Brain microvascular endothelial cell (primary cell): ENCODE results near the gene NRXN3.

Experiments used
- DNase-seq: peaks from one replicate; pipeline ENCODE4 v3.0.0-alpha.2; 2020
- H3K27ac ChIP-seq: fragments of 250-450 bp; sonication (Bioruptor Pico); 2 replicates; pipeline ENCODE4 v1.5.1; 2020; ENCODE audit warnings: mild to moderate bottlenecking, moderate library complexity
- H3K27me3 ChIP-seq: fragments of 250-450 bp; sonication (Bioruptor Pico); replicated peaks from 2 replicates; pipeline ENCODE4 v1.5.1; 2020; ENCODE audit warnings: mild to moderate bottlenecking
- H3K36me3 ChIP-seq: fragments of 250-450 bp; sonication (Bioruptor Pico); replicated peaks from 2 replicates; pipeline ENCODE4 v1.5.1; 2020; ENCODE audit warnings: mild to moderate bottlenecking
- H3K4me3 ChIP-seq: 2 replicates; pipeline ENCODE4 v1.5.1; 2011; ENCODE audit warnings: low read depth, mild to moderate bottlenecking, control low read depth, low read length, moderate library complexity
- in situ Hi-C: cut with HindIII; loops from 2 replicates; pipeline ENCODE4 v1.10.0; 2017; ENCODE audit warnings: low sequenced_read_pairs, low pct_ligation_motif_present
- TF ChIP-seq, protein P1 (sequence below): IDR thresholded peaks from 2 replicates; pipeline ENCODE4 v1.5.1; 2011; ENCODE audit warnings: low read depth, mild to moderate bottlenecking, moderate library complexity, low read length, control low read depth, inconsistent platforms; ENCODE audit errors: missing control alignments

NRXN3 gene

DNA sequence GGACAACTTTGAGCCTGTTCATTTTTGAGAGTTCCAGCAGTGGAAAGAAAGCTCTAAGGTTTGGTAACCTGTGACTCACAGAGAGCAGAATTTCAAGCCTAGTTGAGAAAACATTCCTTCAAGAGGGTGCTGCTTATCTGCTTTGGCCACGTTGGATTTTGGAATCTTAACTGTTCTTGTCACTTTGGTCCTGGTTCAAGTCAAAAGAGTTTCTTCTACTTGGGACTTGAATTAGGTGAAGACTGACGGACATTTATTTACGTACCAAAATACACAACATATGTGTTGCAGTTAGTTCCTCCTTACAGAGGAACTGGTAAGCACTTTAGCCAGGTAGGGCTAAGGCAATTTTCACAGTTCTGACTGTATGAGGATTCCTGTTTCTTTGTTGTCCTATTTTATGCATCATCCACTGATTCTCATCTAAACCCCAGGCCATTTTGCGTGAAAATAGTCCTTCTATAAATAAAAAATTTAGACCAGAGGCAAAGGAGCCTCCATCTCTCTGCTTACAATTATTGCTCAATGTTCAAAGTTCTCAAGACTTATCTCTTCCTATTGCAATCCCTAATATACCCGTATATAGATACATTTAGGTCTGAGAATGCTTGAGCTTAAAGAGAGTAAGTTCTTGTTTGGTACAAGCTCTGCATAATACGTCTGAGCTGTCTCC lies 1460.3 kb downstream of the NRXN3 start:
- no peaks in the 10 kb centered on the region for H3K27me3 ChIP-seq
- H3K4me3 ChIP-seq = no peak overlapping the region
- H3K27ac ChIP-seq = no peak overlapping the region
- no peaks in the 10 kb centered on the region for H3K36me3 ChIP-seq
- TF ChIP-seq, protein P1, sequence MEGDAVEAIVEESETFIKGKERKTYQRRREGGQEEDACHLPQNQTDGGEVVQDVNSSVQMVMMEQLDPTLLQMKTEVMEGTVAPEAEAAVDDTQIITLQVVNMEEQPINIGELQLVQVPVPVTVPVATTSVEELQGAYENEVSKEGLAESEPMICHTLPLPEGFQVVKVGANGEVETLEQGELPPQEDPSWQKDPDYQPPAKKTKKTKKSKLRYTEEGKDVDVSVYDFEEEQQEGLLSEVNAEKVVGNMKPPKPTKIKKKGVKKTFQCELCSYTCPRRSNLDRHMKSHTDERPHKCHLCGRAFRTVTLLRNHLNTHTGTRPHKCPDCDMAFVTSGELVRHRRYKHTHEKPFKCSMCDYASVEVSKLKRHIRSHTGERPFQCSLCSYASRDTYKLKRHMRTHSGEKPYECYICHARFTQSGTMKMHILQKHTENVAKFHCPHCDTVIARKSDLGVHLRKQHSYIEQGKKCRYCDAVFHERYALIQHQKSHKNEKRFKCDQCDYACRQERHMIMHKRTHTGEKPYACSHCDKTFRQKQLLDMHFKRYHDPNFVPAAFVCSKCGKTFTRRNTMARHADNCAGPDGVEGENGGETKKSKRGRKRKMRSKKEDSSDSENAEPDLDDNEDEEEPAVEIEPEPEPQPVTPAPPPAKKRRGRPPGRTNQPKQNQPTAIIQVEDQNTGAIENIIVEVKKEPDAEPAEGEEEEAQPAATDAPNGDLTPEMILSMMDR = no peak
- in situ Hi-C loops = no loop called here
- DNase-seq = no peak

DNA sequence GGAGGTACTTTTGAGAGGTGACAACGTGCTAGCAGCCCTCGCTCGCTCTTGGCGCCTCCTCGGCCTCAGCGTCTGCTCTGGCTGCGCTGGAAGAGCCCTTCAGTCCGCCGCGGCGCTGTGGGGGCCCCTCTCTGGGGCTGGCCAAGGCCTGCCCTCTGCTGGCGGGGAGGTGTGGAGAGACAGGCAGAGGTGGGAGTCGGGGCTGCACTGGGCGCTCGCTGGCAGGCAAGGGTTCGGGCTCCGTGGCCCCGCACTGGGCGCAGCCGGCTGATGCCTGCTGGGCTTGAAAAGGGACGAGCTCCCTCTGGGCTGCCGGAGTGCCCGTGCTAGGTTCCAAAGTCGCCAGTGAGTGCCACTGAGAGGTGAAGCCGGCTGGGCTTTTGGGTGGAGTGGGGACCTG lies 1461.1 kb downstream of the NRXN3 start:
- DNase-seq = no peak
- Histone ChIP-seq H3K4me3 (no peak overlapping the region), H3K27ac (no peak overlapping the region), H3K27me3 (no peaks in the 10 kb centered on the region), H3K36me3 (no peaks in the 10 kb centered on the region)
- in situ Hi-C loops = no loop called here
- TF ChIP-seq, protein P1 = no peak

DNA sequence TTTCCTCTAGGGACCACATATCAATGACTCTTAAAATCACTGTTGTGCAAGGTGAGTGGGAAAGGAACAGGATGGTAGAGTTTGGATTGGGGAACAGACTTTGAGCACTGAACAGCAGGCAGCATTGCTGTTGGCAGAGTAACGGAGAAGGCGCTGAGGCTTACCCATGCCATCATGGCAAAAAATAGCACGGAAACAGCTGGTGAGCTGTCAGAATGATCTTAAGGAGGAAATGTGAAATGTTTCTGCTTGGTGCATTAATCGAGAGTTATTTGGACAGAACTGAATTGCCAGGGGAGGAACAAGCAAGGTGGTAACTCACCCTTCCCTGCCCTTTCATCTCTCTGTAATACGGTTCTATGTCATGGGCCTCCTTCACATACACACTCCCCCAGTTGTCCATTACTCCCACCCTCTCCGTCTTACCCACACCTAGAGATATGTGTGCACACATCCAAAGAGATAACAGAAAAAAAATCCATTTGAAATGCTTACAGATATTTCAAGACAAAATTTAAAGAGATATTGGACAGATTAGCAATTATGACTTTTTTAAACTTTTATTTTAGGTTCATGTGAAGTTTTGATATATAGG lies 1468.6 kb downstream of the NRXN3 start:
- Histone ChIP-seq H3K4me3 (no peak overlapping the region), H3K27ac (no peak overlapping the region), H3K27me3 (no peaks in the 10 kb centered on the region), H3K36me3 (no peaks in the 10 kb centered on the region)
- in situ Hi-C loops = no loop called here
- TF ChIP-seq, protein P1 = no peak
- no peak for DNase-seq

DNA sequence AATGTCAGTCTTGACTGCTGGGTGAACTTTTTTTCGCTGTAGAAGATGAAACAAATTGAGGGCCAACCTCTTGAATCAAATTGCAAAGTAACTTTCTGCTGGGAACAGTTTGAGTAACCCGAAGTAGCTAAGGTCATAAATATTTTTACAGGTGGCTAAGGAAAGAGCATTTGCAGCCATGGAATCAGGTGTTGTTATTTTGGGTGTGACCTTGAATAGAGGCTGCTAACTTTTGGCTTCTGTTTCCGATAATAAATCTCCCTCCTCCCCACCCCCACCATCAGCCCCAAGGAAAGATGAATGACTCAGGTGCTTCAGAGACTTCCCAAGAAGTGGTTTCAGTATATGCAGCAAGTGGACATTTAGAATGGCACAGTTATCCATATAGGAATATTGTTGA lies 1469.4 kb downstream of the NRXN3 start:
- no peak overlapping the region for H3K4me3 ChIP-seq
- TF ChIP-seq, protein P1 = no peak
- no peaks in the 10 kb centered on the region for H3K36me3 ChIP-seq
- H3K27me3 ChIP-seq = no peaks in the 10 kb centered on the region
- no peak for DNase-seq
- H3K27ac ChIP-seq = no peak overlapping the region
- in situ Hi-C loops = no loop called here

DNA sequence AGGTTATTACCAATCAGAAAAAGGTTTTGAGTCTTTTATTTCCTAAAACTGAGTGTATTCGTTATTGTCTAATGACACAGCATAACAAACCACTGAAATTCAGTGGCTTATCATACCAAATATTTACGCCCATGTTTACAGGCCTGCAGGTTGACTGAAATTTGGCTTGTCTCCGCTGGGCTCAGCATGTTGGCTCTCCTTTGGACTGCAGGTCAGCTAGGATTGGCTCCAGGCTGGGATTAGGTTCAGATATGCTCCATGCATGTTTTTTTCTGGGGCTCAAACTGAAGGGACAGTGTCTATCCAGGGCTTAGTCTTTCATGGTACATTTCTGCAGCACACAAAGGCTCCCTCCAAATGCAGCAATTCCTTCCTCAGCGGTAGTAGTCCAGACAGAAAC lies 1471.2 kb downstream of the NRXN3 start:
- Histone ChIP-seq H3K36me3 (no peaks in the 10 kb centered on the region), H3K27me3 (no peaks in the 10 kb centered on the region), H3K4me3 (no peak overlapping the region), H3K27ac (no peak overlapping the region)
- DNase-seq = no peak
- TF ChIP-seq, protein P1 = no peak
- in situ Hi-C loops = no loop called here

DNA sequence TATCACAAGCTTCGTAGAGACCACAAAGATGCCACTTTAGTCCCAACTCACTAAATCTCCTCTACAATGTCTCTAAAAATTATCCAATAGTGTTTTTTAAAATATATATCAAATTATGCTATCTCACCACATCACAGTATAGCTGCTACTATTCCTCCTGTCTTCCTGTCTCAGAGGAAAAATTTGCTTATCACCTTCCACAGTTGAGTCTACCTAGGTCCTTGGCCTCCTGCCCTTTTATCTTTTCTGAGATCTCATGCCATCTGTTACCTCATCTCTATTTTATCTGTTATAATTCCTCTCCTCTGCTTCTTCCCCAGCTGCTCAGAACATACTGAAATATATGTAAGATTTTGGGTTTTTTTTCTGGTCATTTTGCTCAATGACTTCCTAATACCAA lies 1473.0 kb downstream of the NRXN3 start:
- H3K27me3 ChIP-seq = no peaks in the 10 kb centered on the region
- no peaks in the 10 kb centered on the region for H3K36me3 ChIP-seq
- TF ChIP-seq, protein P1 = no peak
- no peak overlapping the region for H3K27ac ChIP-seq
- in situ Hi-C loops = no loop called here
- H3K4me3 ChIP-seq = no peak overlapping the region
- no peak for DNase-seq
